Fibroblast of lung (primary cell): Measurements from ENCODE around the gene PRDM16.

ENCODE experiments used
- CTCF ChIP-seq, 2 donors: IDR thresholded peaks in 1 of 2; conservative IDR thresholded peaks in 1 of 2; 1 replicate in 1 of 2; 2 replicates in 1 of 2; pipeline ENCODE4 v1.5.1; 2011 to 2012; ENCODE audit warnings: low read length in 2 of 2, control low read depth in 1 of 2, inconsistent platforms in 1 of 2, low read depth in 1 of 2, mild to moderate bottlenecking in 1 of 2
- EZH2 ChIP-seq: IDR thresholded peaks from 2 replicates; pipeline ENCODE4 v1.5.1; 2012; ENCODE audit warnings: low read length, control low read depth, mild to moderate bottlenecking; ENCODE audit errors: missing control alignments

- TF ChIP-seq CTCF (conservative IDR thresholded peaks at IDR 0.05 in 1 of 2, IDR thresholded peaks at IDR 0.05 in 1 of 2; ENCODE audit: low read depth in 1 of 2, low read length in 2 of 2), result no peak
- TF ChIP-seq EZH2, result no peak
Observed at GRCh38 chr1:3380469-3380868, 311.5 kb downstream of the PRDM16 start.
